ENCODE results near the gene ZBTB46.
"Not testable (repeated sequence)": the region's sequence is repeated elsewhere in the genome, so short reads cannot be mapped to it uniquely, and the experiment has no call there.

- not testable (repeated sequence) for TF ChIP-seq CTCF (IDR thresholded peaks at IDR 0.05); ZFX (IDR thresholded peaks at IDR 0.05; ENCODE audit: borderline replicate concordance)
These were observed 108.0 kb downstream of the ZBTB46 start for GRCh38 chr20:63722967-63723622.

Data from 22Rv1 (cell line).